Osteoblast (primary cell): ENCODE results near the gene CHCHD4. TPM values are rescaled to one million over a fixed set of nuclear protein-coding genes. Genes with fewer than 3 reads are reported as not detected.

Source experiments
- DNase-seq: peaks from one replicate; pipeline ENCODE4 v3.0.0; 2011; ENCODE audit warnings: low spot score, mixed read lengths; ENCODE audit not compliant: insufficient read length; ENCODE audit errors: missing footprints
- H2AFZ ChIP-seq: 2 replicates; pipeline ENCODE4 v1.6.0; 2011; ENCODE audit warnings: mild to moderate bottlenecking, low read length
- H3K27ac ChIP-seq: 2 replicates; pipeline ENCODE4 v1.5.1; 2011; ENCODE audit warnings: mild to moderate bottlenecking, low read depth, low read length, moderate library complexity
- H3K27me3 ChIP-seq: 2 replicates; pipeline ENCODE4 v1.6.0; 2012; ENCODE audit warnings: mild to moderate bottlenecking, control low read depth, inconsistent platforms, low read length, moderate library complexity; ENCODE audit not compliant: insufficient read depth
- H3K36me3 ChIP-seq: 2 replicates; pipeline ENCODE4 v1.5.1; 2011; ENCODE audit warnings: mild to moderate bottlenecking, low read length, control low read depth, moderate library complexity; ENCODE audit not compliant: insufficient read depth
- H3K4me1 ChIP-seq: 2 replicates; pipeline ENCODE4 v1.5.1; 2011; ENCODE audit warnings: mild to moderate bottlenecking, low read length, control low read depth, moderate library complexity; ENCODE audit not compliant: insufficient read depth
- H3K4me2 ChIP-seq: 2 replicates; pipeline ENCODE4 v1.6.0; 2011; ENCODE audit warnings: mild to moderate bottlenecking, low read length; ENCODE audit not compliant: insufficient read depth
- H3K4me3 ChIP-seq: fragments of 200-600 bp; sonication (generic); 3 replicates; pipeline ENCODE4 v1.5.1; 2012; ENCODE audit warnings: mild to moderate bottlenecking, low read length, inconsistent platforms; ENCODE audit not compliant: insufficient read depth
- H3K79me2 ChIP-seq: 2 replicates; pipeline ENCODE4 v1.6.0; 2012; ENCODE audit warnings: mild to moderate bottlenecking, low read length, control low read depth, inconsistent platforms; ENCODE audit not compliant: insufficient read depth
- H3K9me3 ChIP-seq: 2 replicates; pipeline ENCODE4 v1.5.1; 2011; ENCODE audit warnings: low read depth, low read length, control low read depth
- H4K20me1 ChIP-seq: 2 replicates; pipeline ENCODE4 v1.6.0; 2012; ENCODE audit warnings: mild to moderate bottlenecking, low read length, control low read depth; ENCODE audit not compliant: insufficient read depth
- CTCF ChIP-seq: IDR thresholded peaks from 2 replicates; pipeline ENCODE4 v1.5.1; 2011; ENCODE audit warnings: mild to moderate bottlenecking, low read depth, low read length, moderate library complexity; ENCODE audit errors: extremely low read depth
- total RNA-seq: library from RNA; depleted of rRNA; stranded (reverse); fragments of >200 nt; gene quantifications from 2 replicates; pipeline ENCODE4 v1.2.3, GENCODE V29; 2012

Gene CHCHD4
- total RNA-seq, 1 donor, result 10.1 TPM

- H3K4me3 ChIP-seq, result no peak overlapping the region
- H2AFZ ChIP-seq, result no peak overlapping the region
- H3K4me1 ChIP-seq, result peaks cover 50% of the 10 kb centered on the region
- no peaks in the 10 kb centered on the region for H4K20me1 ChIP-seq
- no peaks in the 10 kb centered on the region for H3K9me3 ChIP-seq
- no peak overlapping the region for H3K4me2 ChIP-seq
- DNase-seq, result no peak
- no peak overlapping the region for H3K27ac ChIP-seq
- no peaks in the 10 kb centered on the region for H3K27me3 ChIP-seq
- H3K79me2 ChIP-seq, result no peaks in the 10 kb centered on the region
- H3K36me3 ChIP-seq, result peaks cover 50% of the 10 kb centered on the region
- TF ChIP-seq CTCF, result no peak
These were observed 16.5 kb upstream of the CHCHD4 start for GRCh38 chr3:14141144-14141543.

GRCh38 chr3:14140668-14141067, 16.0 kb upstream of the CHCHD4 start:
- TF ChIP-seq CTCF, result no peak
- Histone ChIP-seq H3K79me2 (no peaks in the 10 kb centered on the region), H4K20me1 (no peaks in the 10 kb centered on the region), H3K4me3 (no peak overlapping the region), H3K27ac (no peak overlapping the region), H3K4me2 (no peak overlapping the region), H3K36me3 (peaks cover 51% of the 10 kb centered on the region), H3K27me3 (no peaks in the 10 kb centered on the region), H3K4me1 (peaks cover 47% of the 10 kb centered on the region), H2AFZ (no peak overlapping the region), H3K9me3 (no peaks in the 10 kb centered on the region)
- no peak for DNase-seq

- Histone ChIP-seq H3K4me1 (peaks cover 38% of the 10 kb centered on the region), H3K27ac (no peak overlapping the region), H3K79me2 (no peaks in the 10 kb centered on the region), H4K20me1 (no peaks in the 10 kb centered on the region), H3K4me2 (no peak overlapping the region), H2AFZ (no peak overlapping the region), H3K27me3 (no peaks in the 10 kb centered on the region), H3K9me3 (no peaks in the 10 kb centered on the region), H3K4me3 (no peak overlapping the region), H3K36me3 (peaks cover 56% of the 10 kb centered on the region)
- no peak for DNase-seq
- TF ChIP-seq CTCF, result no peak
These were observed 15.1 kb upstream of the CHCHD4 start for GRCh38 chr3:14139771-14140170.

- no peak for DNase-seq
- Histone ChIP-seq H3K4me2 (no peak overlapping the region), H3K36me3 (peaks cover 63% of the 10 kb centered on the region), H3K79me2 (no peaks in the 10 kb centered on the region), H4K20me1 (no peaks in the 10 kb centered on the region), H3K27ac (no peak overlapping the region), H3K4me3 (no peak overlapping the region), H3K4me1 (peaks cover 33% of the 10 kb centered on the region), H2AFZ (no peak overlapping the region), H3K9me3 (no peaks in the 10 kb centered on the region), H3K27me3 (no peaks in the 10 kb centered on the region)
- TF ChIP-seq CTCF, result no peak
These were observed 14.4 kb upstream of the CHCHD4 start for GRCh38 chr3:14138878-14139655.
